Measurements from ENCODE around the gene MED10. TPM values are rescaled to one million over a fixed set of nuclear protein-coding genes. Genes with fewer than 3 reads are reported as not detected.

Gene MED10
- polyA plus RNA-seq, 1 donor (not counting 4 experiments of a cell fraction or from before 2014, with no cell fraction given): 38.8 TPM

DNA sequence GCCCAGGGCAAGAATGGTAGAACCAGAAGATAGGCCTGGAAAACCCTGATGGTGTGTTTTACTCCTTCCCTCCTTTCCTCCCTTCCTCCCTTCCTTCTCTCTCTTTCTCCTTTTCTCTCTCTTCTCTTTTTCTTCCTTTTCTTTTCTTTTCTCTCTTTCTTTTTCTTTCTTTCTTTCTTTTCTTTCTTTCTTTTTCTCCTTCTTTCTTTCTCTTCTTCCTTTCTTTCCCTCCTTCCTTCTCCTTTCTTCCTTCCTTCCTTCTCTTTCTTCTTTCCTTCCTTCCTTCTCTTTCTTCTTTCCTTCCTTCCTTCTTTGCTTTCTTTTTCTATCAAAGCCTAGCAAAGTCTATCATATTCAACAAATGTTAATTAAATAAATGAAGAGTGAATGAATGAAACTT, 46.4 kb upstream of the MED10 start:
- no peaks in the 10 kb centered on the region for H3K9me1 ChIP-seq (ENCODE audit: control insufficient read depth, extremely low read depth, insufficient read depth, low read length)
- H3K27ac ChIP-seq (ENCODE audit: control insufficient read depth, insufficient read depth, low read length): no peak overlapping the region
- H3K36me3 ChIP-seq (ENCODE audit: control insufficient read depth in 2 of 2, extremely low read depth in 1 of 2, insufficient read depth in 2 of 2, low read length in 2 of 2): no peaks in the 10 kb centered on the region
- dilution Hi-C loops (cut with MboI; ENCODE audit: extremely low pct_ligation_motif_present, low sequenced_read_pairs): no loop called here
- DNase-seq (ENCODE audit: low read depth, low spot score): no peak
- FAIRE-seq: no peak
- no peaks in the 10 kb centered on the region for H3K9me3 ChIP-seq (ENCODE audit: control insufficient read depth, low read depth, low read length)
- H3K4me1 ChIP-seq (ENCODE audit: control insufficient read depth, extremely low read depth, insufficient read depth, low read length): peaks cover 14% of the 10 kb centered on the region
- no peak overlapping the region for H3K9ac ChIP-seq (ENCODE audit: control insufficient read depth, extremely low read depth, insufficient read depth, low read length)
- TF ChIP-seq CTCF (optimal IDR thresholded peaks at IDR 0.05 in 1 of 3, IDR thresholded peaks at IDR 0.05 in 1 of 3, conservative IDR thresholded peaks at IDR 0.05 in 1 of 3; ENCODE audit: extremely low read depth in 1 of 3, insufficient read depth in 2 of 3, low read length in 3 of 3) (no peak), EZH2 (IDR thresholded peaks at IDR 0.05; ENCODE audit: low read length) (no peak)
- H2AFZ ChIP-seq (ENCODE audit: control insufficient read depth, low read length): no peak overlapping the region
- H3K27me3 ChIP-seq (ENCODE audit: control insufficient read depth, extremely low read depth, insufficient read depth, low read length): no peaks in the 10 kb centered on the region
- H3K79me2 ChIP-seq (ENCODE audit: control insufficient read depth, insufficient read depth, low read length): no peaks in the 10 kb centered on the region
- no peak overlapping the region for H3K4me2 ChIP-seq (ENCODE audit: control insufficient read depth, extremely low read depth, insufficient read depth, low read depth, low read length)
- no peaks in the 10 kb centered on the region for H4K20me1 ChIP-seq (ENCODE audit: control insufficient read depth, extremely low read depth, insufficient read depth, low read length)
- H3K4me3 ChIP-seq (ENCODE audit: control insufficient read depth in 2 of 3, extremely low read depth in 1 of 3, insufficient read depth in 2 of 3, low read depth in 1 of 3, low read length in 3 of 3): no peak overlapping the region

GRCh38 chr5:6424110-6424659, 45.8 kb upstream of the MED10 start:
- no peak overlapping the region for H3K9ac ChIP-seq (ENCODE audit: control insufficient read depth, extremely low read depth, insufficient read depth, low read length)
- H3K79me2 ChIP-seq (ENCODE audit: control insufficient read depth, insufficient read depth, low read length): no peaks in the 10 kb centered on the region
- H3K27ac ChIP-seq (ENCODE audit: control insufficient read depth, insufficient read depth, low read length): no peak overlapping the region
- no peaks in the 10 kb centered on the region for H3K9me3 ChIP-seq (ENCODE audit: control insufficient read depth, low read depth, low read length)
- DNase-seq (ENCODE audit: low read depth, low spot score) (no peak), FAIRE-seq (no peak)
- H3K4me2 ChIP-seq (ENCODE audit: control insufficient read depth, extremely low read depth, insufficient read depth, low read depth, low read length): no peak overlapping the region
- H3K4me3 ChIP-seq (ENCODE audit: control insufficient read depth in 2 of 3, extremely low read depth in 1 of 3, insufficient read depth in 2 of 3, low read depth in 1 of 3, low read length in 3 of 3): no peak overlapping the region
- no peaks in the 10 kb centered on the region for H3K27me3 ChIP-seq (ENCODE audit: control insufficient read depth, extremely low read depth, insufficient read depth, low read length)
- H2AFZ ChIP-seq (ENCODE audit: control insufficient read depth, low read length): no peak overlapping the region
- H3K4me1 ChIP-seq (ENCODE audit: control insufficient read depth, extremely low read depth, insufficient read depth, low read length): peaks cover 14% of the 10 kb centered on the region
- no peaks in the 10 kb centered on the region for H3K36me3 ChIP-seq (ENCODE audit: control insufficient read depth in 2 of 2, extremely low read depth in 1 of 2, insufficient read depth in 2 of 2, low read length in 2 of 2)
- H3K9me1 ChIP-seq (ENCODE audit: control insufficient read depth, extremely low read depth, insufficient read depth, low read length): no peaks in the 10 kb centered on the region
- no peaks in the 10 kb centered on the region for H4K20me1 ChIP-seq (ENCODE audit: control insufficient read depth, extremely low read depth, insufficient read depth, low read length)
- TF ChIP-seq CTCF (optimal IDR thresholded peaks at IDR 0.05 in 1 of 3, IDR thresholded peaks at IDR 0.05 in 1 of 3, conservative IDR thresholded peaks at IDR 0.05 in 1 of 3; ENCODE audit: extremely low read depth in 1 of 3, insufficient read depth in 2 of 3, low read length in 3 of 3): no peak
- no peak for TF ChIP-seq EZH2 (IDR thresholded peaks at IDR 0.05; ENCODE audit: low read length)
- dilution Hi-C loops (cut with MboI; ENCODE audit: extremely low pct_ligation_motif_present, low sequenced_read_pairs): no loop called here

Data from keratinocyte (primary cell).